HG03460 (cell line): Measurements from ENCODE around the gene ADCY3.
"Not testable (repeated sequence)": the region's sequence is repeated elsewhere in the genome, so short reads cannot be mapped to it uniquely, and the experiment has no call there.

ENCODE experiments used
- ATAC-seq: cut with Tn5 transposase; IDR thresholded peaks from one replicate; pipeline ENCODE4 v1.9.1; 2021; ENCODE audit not compliant: unreplicated experiment

ADCY3 gene

GRCh38 chr2:24852431-24853020, 67.5 kb downstream of the ADCY3 start:
- ATAC-seq = no peak

- ATAC-seq = no peak
Observed at GRCh38 chr2:24852026-24852425, 68.0 kb downstream of the ADCY3 start.

- ATAC-seq = no peak
Observed at GRCh38 chr2:24850944-24851343, 69.1 kb downstream of the ADCY3 start.

GRCh38 chr2:24845691-24846090, 74.3 kb downstream of the ADCY3 start:
- no peak for ATAC-seq

GRCh38 chr2:24844023-24844685, 75.9 kb downstream of the ADCY3 start:
- no peak for ATAC-seq

- no peak for ATAC-seq
Observed at GRCh38 chr2:24843330-24843860, 76.6 kb downstream of the ADCY3 start.

GRCh38 chr2:24842081-24843050, 77.7 kb downstream of the ADCY3 start:
- no peak for ATAC-seq

- no peak for ATAC-seq
Observed at GRCh38 chr2:24840962-24841945, 78.8 kb downstream of the ADCY3 start.

- ATAC-seq = no peak
Observed at GRCh38 chr2:24840164-24840869, 79.7 kb downstream of the ADCY3 start.

- no peak for ATAC-seq
Observed at GRCh38 chr2:24839729-24840128, 80.3 kb downstream of the ADCY3 start.

- ATAC-seq = no peak
Observed at GRCh38 chr2:24838541-24838940, 81.5 kb downstream of the ADCY3 start.

GRCh38 chr2:24837996-24838513, 82.0 kb downstream of the ADCY3 start:
- no peak for ATAC-seq

- ATAC-seq = no peak
Observed at GRCh38 chr2:24836706-24837105, 83.3 kb downstream of the ADCY3 start.

- ATAC-seq = no peak
Observed at GRCh38 chr2:24836206-24836605, 83.8 kb downstream of the ADCY3 start.

GRCh38 chr2:24835411-24835810, 84.6 kb downstream of the ADCY3 start:
- not testable (repeated sequence) for ATAC-seq

GRCh38 chr2:24834733-24835395, 85.2 kb downstream of the ADCY3 start:
- ATAC-seq = no peak

- no peak for ATAC-seq
Observed at GRCh38 chr2:24833821-24834732, 86.0 kb downstream of the ADCY3 start.
